ENCODE measurements around the gene CSMD2. TPM values are rescaled to one million over a fixed set of nuclear protein-coding genes. Genes with fewer than 3 reads are reported as not detected.

Gene CSMD2
- total and polyA plus RNA-seq, 12 donors = 0.35 to 5.1 (median 1.5) TPM

DNA sequence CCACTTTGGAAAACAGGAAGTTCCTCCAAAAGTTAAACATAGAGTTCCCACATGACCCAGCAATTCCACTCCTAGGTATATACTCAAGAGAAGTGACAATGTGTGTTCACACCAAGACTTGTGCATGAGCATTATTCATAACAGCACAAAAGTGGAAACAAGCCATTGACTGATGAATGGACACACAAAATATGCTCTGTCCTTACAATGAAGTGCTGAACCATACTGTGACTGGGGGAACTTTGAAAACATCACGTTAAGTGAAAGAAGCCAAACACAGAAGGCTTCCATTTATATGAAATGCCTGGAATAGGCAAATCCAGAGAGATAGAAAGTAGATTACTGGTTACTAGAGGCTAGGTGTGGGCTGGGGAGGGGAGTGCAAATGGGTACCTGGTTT, 542.3 kb downstream of the CSMD2 start:
- H3K27me3 ChIP-seq = no peaks in the 10 kb centered on the region
- 84 to 91% (median 89%) methylated on average over 1 of the region's 1 CpG for WGBS, 4 donors
- H3K27ac ChIP-seq = no peak overlapping the region
- H3K36me3 ChIP-seq (replicated peaks in 1 of 2) = no peaks in the 10 kb centered on the region
- TF ChIP-seq, protein P1, sequence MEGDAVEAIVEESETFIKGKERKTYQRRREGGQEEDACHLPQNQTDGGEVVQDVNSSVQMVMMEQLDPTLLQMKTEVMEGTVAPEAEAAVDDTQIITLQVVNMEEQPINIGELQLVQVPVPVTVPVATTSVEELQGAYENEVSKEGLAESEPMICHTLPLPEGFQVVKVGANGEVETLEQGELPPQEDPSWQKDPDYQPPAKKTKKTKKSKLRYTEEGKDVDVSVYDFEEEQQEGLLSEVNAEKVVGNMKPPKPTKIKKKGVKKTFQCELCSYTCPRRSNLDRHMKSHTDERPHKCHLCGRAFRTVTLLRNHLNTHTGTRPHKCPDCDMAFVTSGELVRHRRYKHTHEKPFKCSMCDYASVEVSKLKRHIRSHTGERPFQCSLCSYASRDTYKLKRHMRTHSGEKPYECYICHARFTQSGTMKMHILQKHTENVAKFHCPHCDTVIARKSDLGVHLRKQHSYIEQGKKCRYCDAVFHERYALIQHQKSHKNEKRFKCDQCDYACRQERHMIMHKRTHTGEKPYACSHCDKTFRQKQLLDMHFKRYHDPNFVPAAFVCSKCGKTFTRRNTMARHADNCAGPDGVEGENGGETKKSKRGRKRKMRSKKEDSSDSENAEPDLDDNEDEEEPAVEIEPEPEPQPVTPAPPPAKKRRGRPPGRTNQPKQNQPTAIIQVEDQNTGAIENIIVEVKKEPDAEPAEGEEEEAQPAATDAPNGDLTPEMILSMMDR (IDR thresholded peaks at IDR 0.05) = no peak
- no peak for TF ChIP-seq POLR2A (IDR thresholded peaks at IDR 0.05)
- H3K9me3 ChIP-seq (replicated peaks in 1 of 3) = no peaks in the 10 kb centered on the region
- no peak overlapping the region for H3K4me3 ChIP-seq
- intact Hi-C loops (cut with DNase I) = no loop called here
- H3K4me1 ChIP-seq (replicated peaks in 1 of 2) = no peaks in the 10 kb centered on the region
- no peak for DNase-seq

DNA sequence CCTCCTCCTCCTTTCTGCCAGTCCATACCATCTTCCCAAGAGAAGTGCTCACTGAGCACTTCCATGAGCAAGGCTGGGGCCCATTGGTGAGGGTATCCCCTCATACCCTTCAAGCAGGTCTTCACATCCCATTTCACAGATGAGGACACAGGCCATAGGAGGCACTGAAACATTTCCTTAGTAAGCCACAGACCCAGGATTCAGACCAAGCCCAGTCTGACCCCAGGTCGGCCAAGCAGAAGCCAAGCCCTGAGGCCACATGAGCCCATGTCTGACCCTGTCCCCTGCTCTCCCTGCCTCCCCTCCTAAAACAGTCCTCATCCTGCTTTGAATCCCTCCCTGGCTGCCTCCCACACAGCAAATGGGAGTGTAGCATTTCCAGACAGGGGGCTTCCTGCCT, 546.4 kb downstream of the CSMD2 start:
- H3K27ac ChIP-seq = no peak overlapping the region
- H3K27me3 ChIP-seq = no peaks in the 10 kb centered on the region
- intact Hi-C loops (cut with DNase I) = loop anchor here (10.0 kb wide), 2 partner anchors 144 to 524 kb away; partner anchors contain the start of gene ZSCAN20 (in 1 of the 2)
- H3K4me3 ChIP-seq = no peak overlapping the region
- no peaks in the 10 kb centered on the region for H3K4me1 ChIP-seq (replicated peaks in 1 of 2)
- no peak for DNase-seq
- 83 to 97% (median 93%) methylated on average over 1 of the region's 1 CpG; no CpG with 5 or more reads in 1 of the 4 donors for WGBS, 4 donors
- TF ChIP-seq POLR2A (IDR thresholded peaks at IDR 0.05) = no peak
- TF ChIP-seq, protein P1 (IDR thresholded peaks at IDR 0.05) = no peak
- no peaks in the 10 kb centered on the region for H3K36me3 ChIP-seq (replicated peaks in 1 of 2)
- no peaks in the 10 kb centered on the region for H3K9me3 ChIP-seq (replicated peaks in 1 of 3)

DNA sequence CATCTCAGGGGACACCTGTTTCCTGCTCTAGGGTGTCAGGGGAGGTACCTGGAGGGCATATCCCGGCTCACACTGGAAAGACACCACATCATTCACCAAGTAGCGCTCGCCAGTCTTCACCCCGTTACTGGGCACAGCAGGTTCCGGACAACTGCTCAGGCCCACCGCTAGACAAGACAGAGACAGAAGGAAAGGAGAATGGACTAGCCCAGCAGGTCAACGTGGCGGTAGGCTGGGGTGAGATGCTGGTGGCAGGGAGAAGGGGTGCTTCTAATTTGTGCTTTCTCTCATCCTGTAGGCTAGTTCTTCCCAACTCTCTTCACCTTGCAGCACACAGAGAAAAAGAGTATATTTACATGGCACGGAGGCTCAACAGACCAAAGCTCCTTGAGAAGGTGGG, 547.6 kb downstream of the CSMD2 start:
- no peak for DNase-seq
- H3K36me3 ChIP-seq (replicated peaks in 1 of 2) = no peaks in the 10 kb centered on the region
- H3K4me1 ChIP-seq (replicated peaks in 1 of 2) = no peaks in the 10 kb centered on the region
- WGBS, 4 donors = 92 to 93% (median 93%) methylated on average over 3 to 9 of the region's 9 CpGs
- no peaks in the 10 kb centered on the region for H3K9me3 ChIP-seq (replicated peaks in 1 of 3)
- intact Hi-C loops (cut with DNase I) = loop anchor here (10.0 kb wide), 2 partner anchors 143 to 523 kb away; partner anchors contain the start of gene ZSCAN20 (in 1 of the 2)
- H3K27ac ChIP-seq = no peak overlapping the region
- TF ChIP-seq POLR2A (IDR thresholded peaks at IDR 0.05) = no peak
- TF ChIP-seq, protein P1 (IDR thresholded peaks at IDR 0.05) = no peak
- no peak overlapping the region for H3K4me3 ChIP-seq
- no peaks in the 10 kb centered on the region for H3K27me3 ChIP-seq

DNA sequence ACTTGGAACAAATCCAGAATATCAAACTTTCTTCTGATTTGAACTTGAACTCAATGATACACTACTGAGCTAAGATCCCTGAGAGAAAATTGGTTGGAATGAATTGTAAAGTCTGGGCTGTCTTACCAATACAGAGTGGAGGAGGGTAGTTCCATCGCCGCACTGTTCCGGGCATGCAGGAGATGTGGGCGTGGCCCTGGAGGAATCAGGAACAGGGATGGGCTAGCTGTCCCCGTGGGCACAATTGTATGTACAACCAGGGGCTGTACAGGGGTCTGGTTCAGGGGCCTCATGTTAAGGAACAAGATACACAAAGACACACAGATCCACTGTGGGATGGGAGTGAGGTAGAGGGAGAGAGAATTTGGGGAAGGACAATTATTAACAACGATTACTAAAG, 548.2 kb downstream of the CSMD2 start:
- Histone ChIP-seq H3K9me3 (replicated peaks in 1 of 3) (no peaks in the 10 kb centered on the region), H3K4me1 (replicated peaks in 1 of 2) (no peaks in the 10 kb centered on the region), H3K4me3 (no peak overlapping the region), H3K36me3 (replicated peaks in 1 of 2) (no peaks in the 10 kb centered on the region), H3K27ac (no peak overlapping the region), H3K27me3 (no peaks in the 10 kb centered on the region)
- intact Hi-C loops (cut with DNase I) = loop anchor here (10.0 kb wide), 2 partner anchors 142 to 522 kb away; partner anchors contain the start of gene ZSCAN20 (in 1 of the 2)
- 72 to 87% (median 80%) methylated on average over 6 of the region's 6 CpGs for WGBS, 4 donors
- no peak for TF ChIP-seq POLR2A (IDR thresholded peaks at IDR 0.05)
- TF ChIP-seq, protein P1 (IDR thresholded peaks at IDR 0.05) = no peak
- DNase-seq = no peak
